ENCODE results near the gene OR4K2. TPM values are rescaled to one million over a fixed set of nuclear protein-coding genes. Genes with fewer than 3 reads are reported as not detected.

OR4K2 gene
- total RNA-seq, 2 donors from 2014 or later = not detected

DNA sequence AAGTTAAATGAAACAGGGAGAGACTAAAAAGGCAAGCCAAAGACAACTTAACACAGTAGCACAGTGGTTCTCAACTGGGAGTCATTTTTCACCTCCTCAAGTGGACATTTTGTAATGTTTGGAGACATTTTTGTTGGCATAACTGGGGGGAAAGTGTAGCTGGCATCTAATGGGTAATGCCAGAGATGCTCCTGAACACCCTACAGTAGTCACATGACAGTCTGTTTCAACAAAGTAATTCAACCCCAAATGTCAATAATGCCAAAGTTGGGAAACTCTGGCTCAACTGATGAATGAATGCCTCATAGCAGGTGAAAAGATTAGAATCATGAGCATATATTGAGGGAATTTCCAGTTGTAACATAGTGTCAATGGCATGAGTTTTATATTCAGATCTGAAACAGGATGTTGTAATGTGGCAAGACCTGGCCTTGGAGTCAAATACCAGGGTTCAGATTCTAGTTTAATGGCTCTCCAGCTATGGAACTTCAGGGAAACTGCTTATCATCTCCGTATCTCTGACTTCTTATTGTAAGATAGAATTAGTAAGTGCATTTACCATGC is 43.1 kb downstream of the OR4K2 start:
- no peaks in the 10 kb centered on the region for H3K4me1 Mint-ChIP-seq
- H3K9me3 Mint-ChIP-seq = no peaks in the 10 kb centered on the region
- ATAC-seq (replicated peaks) = no peak
- no peak overlapping the region for H3K4me3 Mint-ChIP-seq
- no peak overlapping the region for H3K27ac Mint-ChIP-seq
- no peaks in the 10 kb centered on the region for H3K27me3 Mint-ChIP-seq
- H3K36me3 Mint-ChIP-seq (ENCODE audit: low read depth) = no peaks in the 10 kb centered on the region

GRCh38 chr14:19918553-19919264 is 43.8 kb downstream of the OR4K2 start:
- no peak for ATAC-seq (replicated peaks)
- Mint-ChIP-seq H3K4me3 (no peak overlapping the region), H3K27me3 (no peaks in the 10 kb centered on the region), H3K4me1 (no peaks in the 10 kb centered on the region), H3K9me3 (no peaks in the 10 kb centered on the region), H3K27ac (no peak overlapping the region), H3K36me3 (ENCODE audit: low read depth) (no peaks in the 10 kb centered on the region)

DNA sequence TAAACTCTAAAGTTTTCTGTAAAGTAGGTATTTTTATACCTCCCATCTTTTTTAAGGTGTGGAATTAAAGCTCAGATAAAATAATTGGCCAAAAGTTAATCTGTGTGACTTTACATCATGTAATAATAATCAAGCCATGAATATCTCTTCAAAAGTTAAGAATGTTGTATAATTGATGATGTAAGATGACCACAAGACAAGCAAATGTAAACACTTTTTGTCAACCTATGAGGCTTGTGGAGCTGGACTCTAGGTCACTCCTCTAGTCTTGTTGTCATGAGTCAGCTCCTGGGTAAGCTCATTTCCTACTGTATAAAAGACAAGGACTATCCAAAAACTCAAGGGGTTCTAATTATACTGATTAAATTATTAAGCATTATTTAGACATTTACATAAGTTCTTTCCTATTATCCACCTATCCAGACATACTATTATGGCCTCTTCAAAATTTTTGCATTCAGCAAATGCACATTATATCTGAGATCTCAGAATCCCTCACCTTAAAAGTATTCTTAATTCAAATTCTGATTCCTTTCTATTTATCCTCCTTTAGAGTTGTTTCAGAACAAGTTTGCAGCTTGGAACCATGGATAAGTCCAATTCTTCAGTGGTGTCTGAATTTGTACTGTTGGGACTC is 45.2 kb downstream of the OR4K2 start, which contains the start of gene OR4K5:
TSS of gene OR4K5 (plus strand) at position 587 of the 637 bp plus-strand sequence. CDS start at position 587, 0 bp downstream.
- Mint-ChIP-seq H3K36me3 (ENCODE audit: low read depth) (no peaks in the 10 kb centered on the region), H3K27me3 (no peaks in the 10 kb centered on the region), H3K27ac (no peak within 1 kb of the TSS), H3K4me3 (no peak within 1 kb of the TSS), H3K9me3 (no peaks in the 10 kb centered on the region), H3K4me1 (no peaks in the 10 kb centered on the region)
- no peak for ATAC-seq (replicated peaks)

GRCh38 chr14:19930617-19931016 is 55.7 kb downstream of the OR4K2 start, which contains the start of gene OR4K1:
TSS of gene OR4K1 (plus strand) at chr14:19930917. CDS start at chr14:19935667, 4,750 bp downstream.
- H3K4me1 Mint-ChIP-seq = no peaks in the 10 kb centered on the region
- peaks cover 3% of the 10 kb centered on the region for H3K27me3 Mint-ChIP-seq
- no peaks in the 10 kb centered on the region for H3K36me3 Mint-ChIP-seq (ENCODE audit: low read depth)
- no peak within 1 kb of the TSS for H3K4me3 Mint-ChIP-seq
- peaks cover 4% of the 10 kb centered on the region for H3K9me3 Mint-ChIP-seq
- ATAC-seq (replicated peaks) = no peak
- no peak within 1 kb of the TSS for H3K27ac Mint-ChIP-seq

Other genes with a start within 250 kb of the OR4K2 start
- not detected for gene OR11H2, start 161.3 kb upstream of the OR4K2 start, total RNA-seq
- gene OR4Q3, start 131.6 kb upstream of the OR4K2 start, total RNA-seq = not detected
- gene OR4M1, start 101.6 kb upstream of the OR4K2 start, total RNA-seq = not detected
- not detected for gene OR4N2, start 71.4 kb upstream of the OR4K2 start, total RNA-seq
- not detected for gene OR4K5, start 45.5 kb downstream of the OR4K2 start, total RNA-seq
- not detected for gene OR4K1, start 55.8 kb downstream of the OR4K2 start, total RNA-seq
- gene OR4K15, start 100.4 kb downstream of the OR4K2 start, total RNA-seq = not detected
- gene OR4Q2, start 127.0 kb downstream of the OR4K2 start, total RNA-seq = not detected
- gene OR4K14, start 144.2 kb downstream of the OR4K2 start, total RNA-seq = not detected
- not detected for gene OR4K13, start 160.9 kb downstream of the OR4K2 start, total RNA-seq
- not detected for gene OR4L1, start 184.9 kb downstream of the OR4K2 start, total RNA-seq
- gene OR4K17, start 235.6 kb downstream of the OR4K2 start, total RNA-seq = not detected